Cardiac fibroblast (primary cell): ENCODE measurements around the gene SLC1A1.
"Not testable (repeated sequence)": the region's sequence is repeated elsewhere in the genome, so short reads cannot be mapped to it uniquely, and the experiment has no call there.

Experiments used
- DNase-seq, 2 donors: peaks; one replicate each; pipeline versions ENCODE4 v3.0.0 to v3.0.0-alpha.2; 2010; ENCODE audit warnings: low read depth in 2 of 2
- H3K4me3 ChIP-seq, 2 donors: replicated peaks in 1 of 2; 1 replicate in 1 of 2; 2 replicates in 1 of 2; pipeline ENCODE4 v1.5.1; 2011; ENCODE audit warnings: low read depth in 2 of 2, low read length in 2 of 2, mild to moderate bottlenecking in 2 of 2, moderate library complexity in 1 of 2
- CTCF ChIP-seq: IDR thresholded peaks from one replicate; pipeline ENCODE4 v1.5.1; 2011; ENCODE audit warnings: low read depth, mild to moderate bottlenecking, low read length, inconsistent platforms

The SLC1A1 gene

GRCh38 chr9:4596165-4596922 lies 106.1 kb downstream of the SLC1A1 start:
- H3K4me3 ChIP-seq: no peak overlapping the region
- DNase-seq: no peak
- TF ChIP-seq CTCF: no peak

GRCh38 chr9:4600368-4600767 lies 110.1 kb downstream of the SLC1A1 start:
- no peak overlapping the region for H3K4me3 ChIP-seq
- no peak for TF ChIP-seq CTCF
- DNase-seq: no peak

- no peak for DNase-seq
- no peak for TF ChIP-seq CTCF
- no peak overlapping the region for H3K4me3 ChIP-seq
These were observed 113.6 kb downstream of the SLC1A1 start for GRCh38 chr9:4603830-4604229.

GRCh38 chr9:4604678-4605095 lies 114.4 kb downstream of the SLC1A1 start:
- TF ChIP-seq CTCF: peak; percentile 52
- no peak overlapping the region for H3K4me3 ChIP-seq
- peak; percentile 69 to 80 for DNase-seq

GRCh38 chr9:4606033-4606432 lies 115.8 kb downstream of the SLC1A1 start:
- not testable (repeated sequence) for DNase-seq

GRCh38 chr9:4614627-4615026 lies 124.4 kb downstream of the SLC1A1 start:
- no peak overlapping the region for H3K4me3 ChIP-seq
- DNase-seq: no peak
- no peak for TF ChIP-seq CTCF

More at GRCh38 chr9:4606033-4606432, 115.8 kb downstream of the SLC1A1 start:
- H3K4me3 ChIP-seq: not testable (repeated sequence)

- H3K4me3 ChIP-seq: no peak overlapping the region
- no peak for TF ChIP-seq CTCF
- DNase-seq: peak; percentile 72
These were observed 125.0 kb downstream of the SLC1A1 start for GRCh38 chr9:4615251-4615650.
